Endothelial cell of umbilical vein (primary cell): ENCODE data around the gene OTULINL. TPM values are rescaled to one million over a fixed set of nuclear protein-coding genes. Genes with fewer than 3 reads are reported as not detected.

ENCODE experiments used
- BruUV-seq: library from RNA; stranded (reverse); fragments of 400-500 nt; replicated peaks from 2 replicates; lab custom pipeline; 2021; lab: Mats Ljungman, UMichigan
- CTCF ChIA-PET: fragments of 300-600, 350-600 bp; sonication (Branson Sonifier 250); formaldehyde crosslinking; loops from one replicate; lab custom pipeline; 2021; ENCODE audit warnings: antibody characterized with exemption, inconsistent platforms; lab: Charles Lee
- POLR2A ChIA-PET: fragments of 300-600, 350-600 bp; sonication (Branson Sonifier 250); formaldehyde crosslinking; loops from one replicate; lab custom pipeline; 2021; ENCODE audit warnings: antibody characterized with exemption, inconsistent platforms; lab: Charles Lee
- DNase-seq: peaks from one replicate; pipeline ENCODE4 v3.0.0-alpha.2; 2011; ENCODE audit warnings: low read depth, low spot score
- FAIRE-seq: peaks from 2 replicates; lab custom pipeline; 2011; peaks lifted over from hg19 to GRCh38; lab: Jason Lieb, UNC
- H2AFZ ChIP-seq: 2 replicates; pipeline ENCODE4 v1.6.0; 2012; ENCODE audit warnings: low read depth, low read length, control low read depth, inconsistent platforms
- H3K27ac ChIP-seq: 2 replicates; pipeline ENCODE4 v1.5.1; 2011; ENCODE audit warnings: low read depth, mild to moderate bottlenecking, control low read depth, low read length, moderate library complexity; ENCODE audit not compliant: insufficient read depth
- H3K27me3 ChIP-seq, 2 experiments: 2 replicates each; pipeline versions ENCODE4 v1.6.0 to v1.6.1; 2011; ENCODE audit warnings: low read length in 2 of 2, mixed read lengths in 1 of 2; ENCODE audit not compliant: control insufficient read depth in 2 of 2, insufficient read depth in 2 of 2
- H3K36me3 ChIP-seq, 2 experiments: 2 replicates in 1 of 2; 3 replicates in 1 of 2; pipeline ENCODE4 v1.5.1; 2011; ENCODE audit warnings: low read length in 2 of 2, mild to moderate bottlenecking in 1 of 2, moderate library complexity in 1 of 2; ENCODE audit not compliant: control insufficient read depth in 2 of 2, insufficient read depth in 2 of 2; ENCODE audit errors: extremely low read depth in 1 of 2
- H3K4me1 ChIP-seq: 3 replicates; pipeline ENCODE4 v1.5.1; 2011; ENCODE audit warnings: mild to moderate bottlenecking, low read length; ENCODE audit not compliant: control insufficient read depth, insufficient read depth; ENCODE audit errors: extremely low read depth
- H3K4me2 ChIP-seq: 2 replicates; pipeline ENCODE4 v1.6.1; 2011; ENCODE audit warnings: low read length, control low read depth, mixed read lengths; ENCODE audit not compliant: insufficient read depth
- H3K4me3 ChIP-seq, 3 experiments: fragments of 200-600 bp in 1 of 3; sonication (generic), shearing (Covaris generic) in 1 of 3; replicated peaks in 1 of 3; 2 replicates each; pipeline ENCODE4 v1.5.1; 2011 to 2016; ENCODE audit warnings: control low read depth in 3 of 3, low read length in 3 of 3, mild to moderate bottlenecking in 2 of 3, inconsistent platforms in 1 of 3, low read depth in 1 of 3, moderate library complexity in 1 of 3; ENCODE audit not compliant: insufficient read depth in 1 of 3
- H3K79me2 ChIP-seq: 2 replicates; pipeline ENCODE4 v1.6.0; 2012; ENCODE audit warnings: low read length, inconsistent platforms; ENCODE audit not compliant: control insufficient read depth, insufficient read depth
- H3K9ac ChIP-seq: replicated peaks from 2 replicates; pipeline ENCODE3; 2011; ENCODE audit warnings: low read length, control low read depth; ENCODE audit not compliant: insufficient read depth; ENCODE audit errors: extremely low read depth
- H3K9me1 ChIP-seq: replicated peaks from 3 replicates; pipeline ENCODE4 v1.6.0; 2011; ENCODE audit warnings: mild to moderate bottlenecking, low read length; ENCODE audit not compliant: control insufficient read depth, insufficient read depth; ENCODE audit errors: extremely low read depth
- H3K9me3 ChIP-seq: replicated peaks from 2 replicates; pipeline ENCODE4 v1.5.1; 2012; ENCODE audit warnings: low read length, inconsistent platforms; ENCODE audit not compliant: control insufficient read depth, insufficient read depth
- H4K20me1 ChIP-seq: replicated peaks from 2 replicates; pipeline ENCODE3; 2011; ENCODE audit warnings: mild to moderate bottlenecking, low read length; ENCODE audit not compliant: control insufficient read depth, insufficient read depth; ENCODE audit errors: extremely low read depth
- EZH2 ChIP-seq: IDR thresholded peaks from 2 replicates; pipeline ENCODE4 v1.6.1; 2012; ENCODE audit warnings: borderline replicate concordance, low read depth, mild to moderate bottlenecking, moderate library complexity, low read length, inconsistent platforms; ENCODE audit not compliant: severe bottlenecking
- FOS ChIP-seq: IDR thresholded peaks from 2 replicates; pipeline ENCODE4 v1.6.1; 2011; ENCODE audit warnings: mild to moderate bottlenecking, low read length, moderate library complexity, borderline replicate concordance; ENCODE audit not compliant: insufficient read depth
- MYC ChIP-seq: IDR thresholded peaks from one replicate; pipeline ENCODE4 v1.6.1; 2011; ENCODE audit warnings: mild to moderate bottlenecking, low read depth, low read length
- POLR2A ChIP-seq: IDR thresholded peaks from 2 replicates; pipeline ENCODE4 v1.6.1; 2012; ENCODE audit warnings: low read depth, mild to moderate bottlenecking, control low read depth, low read length
- POLR2AphosphoS5 ChIP-seq: IDR thresholded peaks from 2 replicates; pipeline ENCODE4 v1.6.1; 2012; ENCODE audit warnings: low read depth, mild to moderate bottlenecking, control low read depth, low read length, moderate library complexity; ENCODE audit not compliant: insufficient read depth
- dilution Hi-C: fragments of 300-500 bp; cut with MboI; formaldehyde crosslinking; loops from one replicate; pipeline ENCODE4 v1.15.0; 2019; ENCODE audit warnings: low sequenced_read_pairs; ENCODE audit not compliant: extremely low pct_ligation_motif_present
- intact Hi-C: fragments of 100-400 bp; cut with micrococcal nuclease; formaldehyde crosslinking; loops from one replicate; pipeline ENCODE4 v1.10.0; 2022
- polyA plus RNA-seq, 4 experiments: library from polyadenylated mRNA; depleted of rRNA in 3 of 4; stranded (reverse) in 3 of 4; unstranded in 1 of 4; fragments of >200 nt; gene quantifications; 2 replicates each; pipeline versions ENCODE4 v1.2.1 to v1.2.3, GENCODE V29; 2011 to 2012; ENCODE audit warnings: missing spikeins in 1 of 4
- total RNA-seq: library from RNA; stranded (reverse); gene quantifications from 2 replicates; pipeline ENCODE4 v1.2.3, GENCODE V29; 2021

The OTULINL gene
- total and polyA plus RNA-seq, 2 donors (not counting 3 experiments of a cell fraction or from before 2014, with no cell fraction given), result 0.08 to 0.42 TPM

DNA sequence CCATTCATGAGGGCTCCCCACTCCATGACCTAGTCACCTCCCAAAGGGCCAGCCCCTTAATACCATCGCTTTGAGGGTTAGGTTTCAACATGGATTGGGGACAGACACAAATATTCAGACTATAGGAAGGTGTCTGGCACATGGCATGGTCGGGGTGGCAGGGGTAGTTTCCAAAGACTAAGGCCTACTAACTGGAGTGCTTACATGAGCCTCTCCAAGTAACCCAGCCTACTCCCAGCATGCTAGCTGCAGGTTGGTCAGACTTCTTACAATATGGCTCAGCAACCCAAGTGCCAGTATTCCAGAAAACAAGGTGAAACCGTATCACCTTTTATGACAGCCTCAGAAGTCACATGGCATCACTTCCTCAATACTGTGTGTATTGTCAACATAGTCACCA, 19.9 kb upstream of the OTULINL start:
- POLR2A ChIA-PET, result no interaction called here
- Histone ChIP-seq H3K4me3 (no peak overlapping the region), H3K27me3 (peaks cover 0 to 1% of the 10 kb centered on the region in 2 experiments), H3K4me1 (no peaks in the 10 kb centered on the region), H3K4me2 (no peak overlapping the region), H3K9me3 (no peaks in the 10 kb centered on the region), H2AFZ (no peak overlapping the region), H3K79me2 (no peaks in the 10 kb centered on the region), H3K36me3 (no peaks in the 10 kb centered on the region), H3K9ac (no peak overlapping the region), H4K20me1 (no peaks in the 10 kb centered on the region), H3K27ac (no peak overlapping the region), H3K9me1 (no peaks in the 10 kb centered on the region)
- no peak for FAIRE-seq
- no peak for DNase-seq
- CTCF ChIA-PET, result no interaction called here
- dilution Hi-C loops, result no loop called here
- intact Hi-C loops, result no loop called here
- BruUV-seq, result no TSS peak
- no peak for TF ChIP-seq MYC
- TF ChIP-seq POLR2A, result no peak
- TF ChIP-seq FOS, result no peak
- no peak for TF ChIP-seq EZH2

GRCh38 chr5:14568333-14568732, 13.3 kb upstream of the OTULINL start:
- BruUV-seq, result no TSS peak
- intact Hi-C loops (no loop called here), dilution Hi-C loops (no loop called here)
- Histone ChIP-seq H3K4me2 (no peak overlapping the region), H3K4me1 (no peaks in the 10 kb centered on the region), H3K4me3 (no peak overlapping the region), H4K20me1 (no peaks in the 10 kb centered on the region), H2AFZ (no peak overlapping the region), H3K79me2 (no peaks in the 10 kb centered on the region), H3K27me3 (peaks cover 0 to 4% of the 10 kb centered on the region in 2 experiments), H3K9me3 (no peaks in the 10 kb centered on the region), H3K36me3 (no peaks in the 10 kb centered on the region), H3K9ac (no peak overlapping the region), H3K27ac (no peak overlapping the region), H3K9me1 (no peaks in the 10 kb centered on the region)
- CTCF ChIA-PET, result interaction anchor here (1.1 kb wide), 1 partner anchor 8 kb away, joined by 4 read pairs; no protein-coding TSS in a partner anchor
- TF ChIP-seq EZH2 (no peak), FOS (no peak), POLR2AphosphoS5 (no peak)
- POLR2A ChIA-PET, result no interaction called here
- DNase-seq, result no peak
- FAIRE-seq, result no peak
